ENCODE measurements around the gene EED. TPM values are rescaled to one million over a fixed set of nuclear protein-coding genes. Genes with fewer than 3 reads are reported as not detected.

EED gene
- polyA plus RNA-seq, 6 donors from 2014 or later: 13.1 to 22.6 (median 16.5) TPM

- Mint-ChIP-seq H3K4me1 (peaks cover 25 to 30% (median 29%) of the 10 kb centered on the region in 3 donors), H3K36me3 (peaks cover 0 to 5% of the 10 kb centered on the region in 2 donors), H3K4me3 (no peak overlapping the region), H3K27me3 (no peaks in the 10 kb centered on the region), H3K27ac (peak overlapping the region in 2 of 6 donors; percentile 20 to 90), H3K9me3 (no peaks in the 10 kb centered on the region)
- ATAC-seq (ENCODE audit: low read depth in 2 of 2) (no peak), DNase-seq (no peak)
These were observed 1.7 kb downstream of the EED start for GRCh38 chr11:86246293-86246675.

- Mint-ChIP-seq H3K27ac (peak overlapping the region in 3 of 6 donors; percentile 4 to 90 (median 53)), H3K9me3 (no peaks in the 10 kb centered on the region), H3K4me3 (peak overlapping the region in 2 of 8 donors; percentile 15 to 34), H3K27me3 (no peaks in the 10 kb centered on the region), H3K36me3 (peaks cover 0 to 5% of the 10 kb centered on the region in 2 donors), H3K4me1 (peaks cover 25 to 34% (median 33%) of the 10 kb centered on the region in 3 donors)
- ATAC-seq (ENCODE audit: low read depth in 2 of 2) (no peak), DNase-seq (no peak)
These were observed 3.1 kb downstream of the EED start for GRCh38 chr11:86247608-86248007.

GRCh38 chr11:86248609-86249008 lies 4.1 kb downstream of the EED start:
- Mint-ChIP-seq H3K27ac (peak overlapping the region in 3 of 6 donors; percentile 53 to 64 (median 53)), H3K36me3 (peaks cover 0 to 5% of the 10 kb centered on the region in 2 donors), H3K4me1 (peaks cover 25 to 36% (median 35%) of the 10 kb centered on the region in 3 donors), H3K4me3 (peak overlapping the region in 1 of 8 donors; percentile 17), H3K27me3 (no peaks in the 10 kb centered on the region), H3K9me3 (no peaks in the 10 kb centered on the region)
- ATAC-seq (ENCODE audit: low read depth in 2 of 2) (no peak), DNase-seq (no peak)

- DNase-seq (no peak), ATAC-seq (ENCODE audit: low read depth in 2 of 2) (no peak)
- Mint-ChIP-seq H3K27ac (peak overlapping the region in 3 of 6 donors; percentile 26 to 68 (median 43)), H3K4me1 (peaks cover 25 to 36% (median 35%) of the 10 kb centered on the region in 3 donors), H3K4me3 (no peak overlapping the region), H3K9me3 (no peaks in the 10 kb centered on the region), H3K36me3 (peaks cover 0 to 5% of the 10 kb centered on the region in 2 donors), H3K27me3 (no peaks in the 10 kb centered on the region)
These were observed 5.0 kb downstream of the EED start for GRCh38 chr11:86249307-86250098.

- Mint-ChIP-seq H3K36me3 (peaks cover 0 to 5% of the 10 kb centered on the region in 2 donors), H3K27me3 (no peaks in the 10 kb centered on the region), H3K27ac (peak overlapping the region in 1 of 6 donors; percentile 53), H3K9me3 (no peaks in the 10 kb centered on the region), H3K4me1 (peaks cover 23 to 36% (median 35%) of the 10 kb centered on the region in 3 donors), H3K4me3 (no peak overlapping the region)
- ATAC-seq (ENCODE audit: low read depth in 2 of 2) (no peak), DNase-seq (no peak)
These were observed 6.8 kb downstream of the EED start for GRCh38 chr11:86251345-86251744.

- H3K4me1 Mint-ChIP-seq: peaks cover 0 to 7% (median 6%) of the 10 kb centered on the region in 3 donors
- no peaks in the 10 kb centered on the region for H3K9me3 Mint-ChIP-seq
- H3K27me3 Mint-ChIP-seq: no peaks in the 10 kb centered on the region
- no peak for ATAC-seq (ENCODE audit: low read depth in 2 of 2)
- H3K4me3 Mint-ChIP-seq: no peak overlapping the region
- no peaks in the 10 kb centered on the region for H3K36me3 Mint-ChIP-seq
- no peak overlapping the region for H3K27ac Mint-ChIP-seq
- DNase-seq: no peak
These were observed 11.3 kb downstream of the EED start for GRCh38 chr11:86255896-86256295.

- H3K4me3 Mint-ChIP-seq: no peak overlapping the region
- H3K9me3 Mint-ChIP-seq: no peaks in the 10 kb centered on the region
- H3K4me1 Mint-ChIP-seq: peaks cover 0 to 6% (median 4%) of the 10 kb centered on the region in 3 donors
- ATAC-seq (ENCODE audit: low read depth in 2 of 2) (no peak), DNase-seq (no peak)
- no peaks in the 10 kb centered on the region for H3K36me3 Mint-ChIP-seq
- H3K27me3 Mint-ChIP-seq: no peaks in the 10 kb centered on the region
- peak overlapping the region in 1 of 6 donors; percentile 86 for H3K27ac Mint-ChIP-seq
These were observed 12.1 kb downstream of the EED start for GRCh38 chr11:86256608-86257007.

GRCh38 chr11:86257446-86257845 lies 12.9 kb downstream of the EED start:
- DNase-seq (no peak), ATAC-seq (ENCODE audit: low read depth in 2 of 2) (no peak)
- no peaks in the 10 kb centered on the region for H3K9me3 Mint-ChIP-seq
- no peak overlapping the region for H3K27ac Mint-ChIP-seq
- no peaks in the 10 kb centered on the region for H3K27me3 Mint-ChIP-seq
- no peak overlapping the region for H3K4me3 Mint-ChIP-seq
- no peaks in the 10 kb centered on the region for H3K36me3 Mint-ChIP-seq
- H3K4me1 Mint-ChIP-seq: peaks cover 0 to 4% (median 4%) of the 10 kb centered on the region in 3 donors

GRCh38 chr11:86259730-86260129 lies 15.2 kb downstream of the EED start:
- Mint-ChIP-seq H3K9me3 (no peaks in the 10 kb centered on the region), H3K4me1 (peaks cover 0 to 5% (median 4%) of the 10 kb centered on the region in 3 donors), H3K36me3 (peaks cover 7 to 9% of the 10 kb centered on the region in 2 donors), H3K27me3 (no peaks in the 10 kb centered on the region), H3K27ac (no peak overlapping the region), H3K4me3 (no peak overlapping the region)
- no peak for DNase-seq
- no peak for ATAC-seq (ENCODE audit: low read depth in 2 of 2)

GRCh38 chr11:86261328-86261727 lies 16.8 kb downstream of the EED start:
- H3K9me3 Mint-ChIP-seq: no peaks in the 10 kb centered on the region
- DNase-seq (no peak), ATAC-seq (ENCODE audit: low read depth in 2 of 2) (no peak)
- peaks cover 0 to 5% (median 4%) of the 10 kb centered on the region in 3 donors for H3K4me1 Mint-ChIP-seq
- H3K27me3 Mint-ChIP-seq: no peaks in the 10 kb centered on the region
- H3K4me3 Mint-ChIP-seq: no peak overlapping the region
- H3K36me3 Mint-ChIP-seq: peaks cover 7 to 9% of the 10 kb centered on the region in 2 donors
- peak overlapping the region in 2 of 6 donors; percentile 50 to 66 for H3K27ac Mint-ChIP-seq

- H3K36me3 Mint-ChIP-seq: peaks cover 7 to 9% of the 10 kb centered on the region in 2 donors
- DNase-seq (no peak), ATAC-seq (ENCODE audit: low read depth in 2 of 2) (no peak)
- peaks cover 0 to 5% (median 4%) of the 10 kb centered on the region in 3 donors for H3K4me1 Mint-ChIP-seq
- peak overlapping the region in 2 of 6 donors; percentile 4 to 11 for H3K27ac Mint-ChIP-seq
- no peaks in the 10 kb centered on the region for H3K27me3 Mint-ChIP-seq
- H3K9me3 Mint-ChIP-seq: no peaks in the 10 kb centered on the region
- no peak overlapping the region for H3K4me3 Mint-ChIP-seq
These were observed 17.8 kb downstream of the EED start for GRCh38 chr11:86262387-86262786.

- Mint-ChIP-seq H3K4me1 (peaks cover 0 to 5% (median 4%) of the 10 kb centered on the region in 3 donors), H3K27me3 (no peaks in the 10 kb centered on the region), H3K36me3 (peaks cover 11 to 13% of the 10 kb centered on the region in 2 donors), H3K4me3 (no peak overlapping the region), H3K27ac (peak overlapping the region in 1 of 6 donors; percentile 13), H3K9me3 (no peaks in the 10 kb centered on the region)
- DNase-seq (no peak), ATAC-seq (ENCODE audit: low read depth in 2 of 2) (no peak)
These were observed 20.1 kb downstream of the EED start for GRCh38 chr11:86264649-86265048.

GRCh38 chr11:86265194-86265593 lies 20.6 kb downstream of the EED start:
- H3K9me3 Mint-ChIP-seq: peaks cover 0 to 2% (median 0%) of the 10 kb centered on the region in 7 donors
- peaks cover 16 to 18% of the 10 kb centered on the region in 2 donors for H3K36me3 Mint-ChIP-seq

GRCh38 chr11:86269645-86270044 lies 25.1 kb downstream of the EED start:
- no peak for ATAC-seq (ENCODE audit: low read depth in 2 of 2)
- no peak for DNase-seq
- Mint-ChIP-seq H3K4me3 (no peak overlapping the region), H3K27me3 (no peaks in the 10 kb centered on the region), H3K9me3 (peaks cover 0 to 2% (median 0%) of the 10 kb centered on the region in 7 donors), H3K4me1 (peaks cover 10 to 19% (median 11%) of the 10 kb centered on the region in 3 donors), H3K36me3 (peaks cover 10 to 13% of the 10 kb centered on the region in 2 donors), H3K27ac (peak overlapping the region in 1 of 6 donors; percentile 30)

More at GRCh38 chr11:86265194-86265593, 20.6 kb downstream of the EED start:
- Mint-ChIP-seq H3K27ac (no peak overlapping the region), H3K4me1 (peaks cover 4 to 7% (median 5%) of the 10 kb centered on the region in 3 donors), H3K4me3 (no peak overlapping the region), H3K27me3 (no peaks in the 10 kb centered on the region)
- DNase-seq (no peak), ATAC-seq (ENCODE audit: low read depth in 2 of 2) (no peak)
